Spleen (tissue), 7 donors: Measurements from ENCODE around the gene ZDHHC12.

Source experiments
- POLR2A ChIP-seq, 3 donors: fragments of 450-650 bp; IDR thresholded peaks; one replicate each; pipeline ENCODE4 v1.5.1; 2017; ENCODE audit warnings: antibody characterized with exemption in 3 of 3, mild to moderate bottlenecking in 1 of 3
- POLR2AphosphoS5 ChIP-seq, 3 donors: sonication (generic); formaldehyde crosslinking; IDR thresholded peaks; one replicate each; pipeline ENCODE4 v1.5.1; 2017; ENCODE audit warnings: antibody characterized with exemption in 3 of 3
- TF ChIP-seq, protein P1 (sequence below), 11 experiments: fragments of 200-600 bp in 7 of 11; fragments of 450-650 bp in 4 of 11; sonication (generic) in 4 of 11; IDR thresholded peaks in 8 of 11; conservative IDR thresholded peaks in 3 of 11; 1 replicate in 7 of 11; 2 replicates in 4 of 11; pipeline versions ENCODE4 v1.4.0 to v1.8.0; 2016 to 2021; ENCODE audit warnings: antibody characterized with exemption in 11 of 11, inconsistent platforms in 4 of 11, mild to moderate bottlenecking in 1 of 11
- donor health status: DM: no; HTN: no; CAD: no; lungs with moderate emphysema.
- donor health status: DM: no; HTN: no; CAD: no.
- donor health status: DM: no; HTN: no; CAD: no.

DNA sequence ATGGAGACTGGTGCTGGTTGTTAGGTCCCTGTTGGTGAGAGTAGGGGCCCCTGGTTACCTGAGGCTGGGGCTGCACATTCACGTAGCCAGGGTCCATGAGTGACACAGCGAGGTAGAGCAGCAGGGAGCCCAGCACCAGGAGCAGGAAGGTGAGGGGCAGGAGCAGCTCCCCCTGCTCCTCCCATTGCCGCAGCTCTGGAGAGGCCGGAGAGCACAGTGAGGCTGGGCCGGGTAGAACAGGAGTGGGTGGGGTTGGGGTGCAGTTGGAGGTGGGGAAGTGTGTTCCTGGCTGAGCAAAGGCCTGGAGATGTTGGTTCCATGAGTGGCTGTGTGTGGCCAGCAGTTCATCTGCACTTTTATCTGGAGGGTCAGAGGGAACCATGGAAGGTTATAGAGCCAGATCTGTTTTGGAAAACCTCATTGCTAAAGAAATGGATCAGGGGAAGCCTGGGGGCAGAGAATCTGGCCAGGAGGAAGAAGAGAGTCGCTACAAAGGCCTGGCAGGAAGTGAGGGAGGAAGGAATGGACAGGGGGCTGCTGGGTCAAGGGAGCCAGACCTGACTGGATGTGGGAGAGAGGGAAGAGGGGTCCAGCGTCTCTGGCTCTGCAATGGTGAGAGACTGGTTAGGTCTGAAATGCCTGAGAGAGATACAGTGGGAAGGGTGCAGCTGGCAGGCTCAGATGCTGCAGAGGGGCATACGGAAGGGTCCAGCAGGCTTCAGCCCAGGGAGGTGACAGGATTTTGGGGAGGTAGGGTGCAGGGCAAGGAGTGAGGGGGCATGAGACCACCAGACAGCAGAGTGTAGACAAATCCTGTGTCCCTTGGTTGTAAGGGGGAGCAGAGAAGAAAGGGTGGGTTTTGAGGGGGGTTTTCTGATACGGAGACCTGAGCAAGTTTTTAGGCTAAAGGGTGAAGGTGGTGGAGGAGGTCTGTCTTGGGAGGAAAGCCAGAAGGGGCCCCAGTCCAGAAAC lies 1.3 kb downstream of the ZDHHC12 start:
- TF ChIP-seq, protein P1, sequence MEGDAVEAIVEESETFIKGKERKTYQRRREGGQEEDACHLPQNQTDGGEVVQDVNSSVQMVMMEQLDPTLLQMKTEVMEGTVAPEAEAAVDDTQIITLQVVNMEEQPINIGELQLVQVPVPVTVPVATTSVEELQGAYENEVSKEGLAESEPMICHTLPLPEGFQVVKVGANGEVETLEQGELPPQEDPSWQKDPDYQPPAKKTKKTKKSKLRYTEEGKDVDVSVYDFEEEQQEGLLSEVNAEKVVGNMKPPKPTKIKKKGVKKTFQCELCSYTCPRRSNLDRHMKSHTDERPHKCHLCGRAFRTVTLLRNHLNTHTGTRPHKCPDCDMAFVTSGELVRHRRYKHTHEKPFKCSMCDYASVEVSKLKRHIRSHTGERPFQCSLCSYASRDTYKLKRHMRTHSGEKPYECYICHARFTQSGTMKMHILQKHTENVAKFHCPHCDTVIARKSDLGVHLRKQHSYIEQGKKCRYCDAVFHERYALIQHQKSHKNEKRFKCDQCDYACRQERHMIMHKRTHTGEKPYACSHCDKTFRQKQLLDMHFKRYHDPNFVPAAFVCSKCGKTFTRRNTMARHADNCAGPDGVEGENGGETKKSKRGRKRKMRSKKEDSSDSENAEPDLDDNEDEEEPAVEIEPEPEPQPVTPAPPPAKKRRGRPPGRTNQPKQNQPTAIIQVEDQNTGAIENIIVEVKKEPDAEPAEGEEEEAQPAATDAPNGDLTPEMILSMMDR (IDR thresholded peaks at IDR 0.05 in 8 of 11, conservative IDR thresholded peaks at IDR 0.05 in 3 of 11) = no peak
- TF ChIP-seq POLR2A (IDR thresholded peaks at IDR 0.05) (no peak), POLR2AphosphoS5 (IDR thresholded peaks at IDR 0.05) (no peak)
